ENCODE measurements around the gene ANKRD6. TPM values are rescaled to one million over a fixed set of nuclear protein-coding genes. Genes with fewer than 3 reads are reported as not detected.

The ANKRD6 gene
- total RNA-seq, 2 experiments from 2014 or later: 2.4 to 7.0 TPM

- Histone ChIP-seq H3K27ac (ENCODE audit: low read depth, low read length, poor library complexity, severe bottlenecking) (no peak overlapping the region), H2AFZ (ENCODE audit: low read length) (peak overlapping the region; percentile 95), H3K9me3 (ENCODE audit: low read length) (no peaks in the 10 kb centered on the region), H3K9me2 (ENCODE audit: insufficient read depth, low read length) (no peaks in the 10 kb centered on the region), H3K4me2 (ENCODE audit: low read length) (peak overlapping the region; percentile 76), H3K4me3 (ENCODE audit: low read depth, low read length, poor library complexity, severe bottlenecking) (peak overlapping the region; percentile 84), H3K79me2 (ENCODE audit: insufficient read depth, low read depth, low read length) (peaks cover 15% of the 10 kb centered on the region), H4K20me1 (ENCODE audit: insufficient read depth, low read length) (no peaks in the 10 kb centered on the region), H3K4me1 (ENCODE audit: insufficient read depth, low read length, poor library complexity, severe bottlenecking) (peaks cover 38% of the 10 kb centered on the region), H3K36me3 (ENCODE audit: insufficient read depth, low read length) (no peaks in the 10 kb centered on the region)
- ChIA-PET POLR2A (interaction anchor here (0.6 to 2.0 kb wide), 4 partner anchors 9 to 279 kb away, joined by 3 to 4 read pairs (median 3); no protein-coding TSS in a partner anchor), CTCF (ENCODE audit: unreplicated experiment) (no interaction called here)
- no TSS peak for BruUV-seq (replicated peaks)
- no peak for DNase-seq (ENCODE audit: low spot score)
- TF ChIP-seq CTCF (conservative IDR thresholded peaks at IDR 0.05; ENCODE audit: low read length) (no peak), EZH2phosphoT487 (IDR thresholded peaks at IDR 0.05; ENCODE audit: borderline replicate concordance, low read depth, low read length) (no peak)
- intact Hi-C loops (cut with micrococcal nuclease; ENCODE audit: unreplicated experiment): loop anchor here (5.0 kb wide), 1 partner anchor 266 kb away; the partner anchor contains the start of gene PM20D2
These were observed 19.9 kb upstream of the ANKRD6 start for GRCh38 chr6:89413006-89413400.

GRCh38 chr6:89414215-89414614 lies 18.7 kb upstream of the ANKRD6 start:
- Histone ChIP-seq H3K4me3 (ENCODE audit: low read depth, low read length, poor library complexity, severe bottlenecking) (no peak overlapping the region), H3K4me2 (ENCODE audit: low read length) (no peak overlapping the region), H3K79me2 (ENCODE audit: insufficient read depth, low read depth, low read length) (peaks cover 9% of the 10 kb centered on the region; the same call in 1 of the 2 replicates), H3K4me1 (ENCODE audit: insufficient read depth, low read length, poor library complexity, severe bottlenecking) (peaks cover 34% of the 10 kb centered on the region), H3K36me3 (ENCODE audit: insufficient read depth, low read length) (no peaks in the 10 kb centered on the region), H4K20me1 (ENCODE audit: insufficient read depth, low read length) (no peaks in the 10 kb centered on the region), H3K27ac (ENCODE audit: low read depth, low read length, poor library complexity, severe bottlenecking) (no peak overlapping the region), H3K9me3 (ENCODE audit: low read length) (no peaks in the 10 kb centered on the region), H3K9me2 (ENCODE audit: insufficient read depth, low read length) (no peaks in the 10 kb centered on the region), H2AFZ (ENCODE audit: low read length) (no peak overlapping the region)
- TF ChIP-seq EZH2phosphoT487 (IDR thresholded peaks at IDR 0.05; ENCODE audit: borderline replicate concordance, low read depth, low read length) (no peak), CTCF (conservative IDR thresholded peaks at IDR 0.05; ENCODE audit: low read length) (no peak)
- no TSS peak for BruUV-seq (replicated peaks)
- ChIA-PET POLR2A (interaction anchor here (1.0 to 2.8 kb wide), 2 partner anchors 8 to 18 kb away, joined by 3 to 8 read pairs; partner anchors contain the start of gene ANKRD6), CTCF (ENCODE audit: unreplicated experiment) (no interaction called here)
- no peak for DNase-seq (ENCODE audit: low spot score)
- intact Hi-C loops (cut with micrococcal nuclease; ENCODE audit: unreplicated experiment): loop anchor here (5.0 kb wide), 1 partner anchor 267 kb away; the partner anchor contains the start of gene PM20D2

GRCh38 chr6:89415185-89415584 lies 17.8 kb upstream of the ANKRD6 start:
- intact Hi-C loops (cut with micrococcal nuclease; ENCODE audit: unreplicated experiment): no loop called here
- TF ChIP-seq EZH2phosphoT487 (IDR thresholded peaks at IDR 0.05; ENCODE audit: borderline replicate concordance, low read depth, low read length) (no peak), CTCF (conservative IDR thresholded peaks at IDR 0.05; ENCODE audit: low read length) (no peak)

More at GRCh38 chr6:89415185-89415584, 17.8 kb upstream of the ANKRD6 start:
- no peak overlapping the region for H2AFZ ChIP-seq (ENCODE audit: low read length)
- H3K4me1 ChIP-seq (ENCODE audit: insufficient read depth, low read length, poor library complexity, severe bottlenecking): peaks cover 24% of the 10 kb centered on the region
- DNase-seq (ENCODE audit: low spot score): no peak
- BruUV-seq (replicated peaks): no TSS peak
- no peaks in the 10 kb centered on the region for H4K20me1 ChIP-seq (ENCODE audit: insufficient read depth, low read length)
- H3K79me2 ChIP-seq (ENCODE audit: insufficient read depth, low read depth, low read length): peaks cover 2% of the 10 kb centered on the region; the same call in 1 of the 2 replicates
- ChIA-PET POLR2A (interaction anchor here (2.8 kb wide), 1 partner anchor 17 kb away, joined by 8 read pairs; the partner anchor contains the start of gene ANKRD6), CTCF (ENCODE audit: unreplicated experiment) (interaction anchor here (1.3 kb wide), 1 partner anchor 43 kb away, joined by 3 read pairs; no protein-coding TSS in a partner anchor)
- H3K9me3 ChIP-seq (ENCODE audit: low read length): no peaks in the 10 kb centered on the region
- no peak overlapping the region for H3K4me3 ChIP-seq (ENCODE audit: low read depth, low read length, poor library complexity, severe bottlenecking)
- no peak overlapping the region for H3K27ac ChIP-seq (ENCODE audit: low read depth, low read length, poor library complexity, severe bottlenecking)
- H3K36me3 ChIP-seq (ENCODE audit: insufficient read depth, low read length): no peaks in the 10 kb centered on the region
- H3K9me2 ChIP-seq (ENCODE audit: insufficient read depth, low read length): no peaks in the 10 kb centered on the region
- no peak overlapping the region for H3K4me2 ChIP-seq (ENCODE audit: low read length)
